ENCODE results near the gene SLC29A4.

GRCh38 chr7:5309146-5309545 is 26.4 kb downstream of the SLC29A4 start:
- TF ChIP-seq POLR2A (IDR thresholded peaks at IDR 0.05; ENCODE audit: low read depth, low read length): no peak
- TF ChIP-seq TAF1 (IDR thresholded peaks at IDR 0.05; ENCODE audit: borderline replicate concordance, low read depth, low read length): no peak
